Measurements from ENCODE around the gene GID8. TPM values are rescaled to one million over a fixed set of nuclear protein-coding genes. Genes with fewer than 3 reads are reported as not detected.
"Not testable (repeated sequence)": the region's sequence is repeated elsewhere in the genome, so short reads cannot be mapped to it uniquely, and the experiment has no call there.

Gene GID8
- polyA plus RNA-seq, 3 donors: 11.5 to 12.6 (median 12.5) TPM

DNA sequence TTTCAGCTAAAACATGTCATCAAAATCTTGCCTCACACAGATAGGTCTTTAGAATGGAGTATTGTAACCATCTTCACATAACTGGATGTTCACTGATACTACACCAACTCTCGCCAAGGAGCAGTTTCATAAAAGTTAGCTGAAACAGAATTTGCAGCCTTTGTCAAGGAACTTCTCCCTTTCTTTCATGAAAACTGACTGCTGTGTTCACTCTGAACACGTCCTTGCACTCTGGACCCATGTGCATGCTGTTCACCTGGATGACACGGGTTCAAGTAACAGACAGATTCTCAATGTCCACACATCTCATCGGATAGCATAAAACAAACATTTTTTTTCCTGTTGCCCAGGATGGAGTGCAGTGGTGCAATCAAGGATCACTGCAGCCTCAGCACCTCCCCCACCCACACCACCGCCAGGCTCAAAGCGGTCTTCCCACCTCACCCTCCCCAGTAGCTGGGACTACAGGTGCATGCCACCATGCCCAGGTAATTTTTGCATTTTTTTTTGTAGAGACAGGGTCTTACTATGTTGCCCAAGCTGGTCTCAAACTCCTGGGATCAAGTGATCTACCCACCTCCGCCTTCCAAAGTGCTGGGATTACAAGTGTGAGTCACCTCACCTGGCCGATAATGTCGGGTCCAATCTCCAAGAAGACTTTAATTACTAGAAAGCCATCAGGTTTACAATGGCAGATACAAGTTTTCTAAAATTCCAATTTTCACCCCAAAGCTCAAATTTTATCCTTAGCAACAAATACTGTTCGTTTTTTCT lies 21.1 kb upstream of the GID8 start:
- no peak overlapping the region for H3K27ac ChIP-seq (ENCODE audit: low read depth, low read length)
- 71 to 78% (median 74%) methylated on average over 10 of the region's 10 CpGs for WGBS, 3 donors

DNA sequence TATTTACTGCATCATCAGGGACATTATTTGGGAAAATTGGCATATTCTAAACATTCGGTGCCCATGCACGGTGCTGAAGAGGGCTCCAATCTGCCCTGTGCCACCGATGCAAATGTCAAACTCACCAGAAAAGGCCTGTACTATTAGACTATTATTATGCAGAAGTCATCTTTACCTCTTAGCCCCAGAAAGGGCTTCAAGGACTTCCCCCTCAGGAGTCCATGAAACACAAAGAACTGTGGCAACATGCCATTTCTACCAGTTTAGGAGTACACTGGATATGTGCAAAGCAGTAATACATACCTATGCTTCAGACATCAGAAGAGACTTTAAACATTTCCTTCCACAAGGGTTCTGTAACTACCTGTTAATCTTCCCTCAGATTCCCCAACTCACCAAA lies 20.2 kb upstream of the GID8 start:
- 72 to 75% (median 74%) methylated on average over 3 of the region's 3 CpGs for WGBS, 3 donors

DNA sequence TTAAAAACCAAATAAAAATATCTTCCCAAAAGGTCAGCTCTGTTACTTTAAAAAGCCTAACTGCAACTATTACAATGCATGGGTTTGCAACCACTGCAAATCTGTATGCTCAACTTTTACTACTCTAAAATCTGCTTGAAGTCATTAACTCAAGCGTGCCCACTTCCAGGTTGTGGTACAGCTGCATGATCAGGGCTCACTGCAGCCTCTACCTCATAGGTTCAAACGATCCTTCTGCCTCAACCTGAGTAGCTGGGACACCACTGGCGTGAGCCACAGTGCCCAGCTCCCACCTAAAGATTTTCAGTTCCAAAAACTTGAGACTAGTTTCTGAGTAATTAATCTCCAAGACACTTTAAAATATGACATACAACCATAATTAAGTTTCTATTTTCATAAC lies 19.8 kb upstream of the GID8 start:
- H3K27ac ChIP-seq (ENCODE audit: low read depth, low read length): no peak overlapping the region
- WGBS, 3 donors: 44 to 60% (median 45%) methylated on average over 3 of the region's 3 CpGs

More for the DNA sequence above, 20.2 kb upstream of the GID8 start:
- no peak overlapping the region for H3K27ac ChIP-seq (ENCODE audit: low read depth, low read length)

DNA sequence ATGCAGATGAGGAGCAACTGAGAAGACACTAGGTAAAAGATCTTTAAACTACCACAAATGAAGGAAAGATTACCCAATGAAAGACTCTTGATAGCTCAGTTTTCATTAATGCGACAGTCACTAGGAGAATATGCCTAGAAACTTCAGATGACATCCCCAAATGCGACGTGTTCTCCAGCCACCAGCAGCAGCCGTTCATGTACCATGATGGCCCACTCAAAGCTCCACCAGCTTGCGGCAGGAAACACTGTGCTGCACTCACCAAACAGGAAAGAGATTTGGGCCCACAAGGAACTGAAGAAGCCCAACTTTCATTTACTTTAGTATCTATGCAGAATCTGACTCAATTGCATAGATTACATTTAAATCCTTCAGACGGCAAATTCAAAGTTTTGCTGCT lies 19.1 kb upstream of the GID8 start:
- H3K27ac ChIP-seq (ENCODE audit: low read depth, low read length): no peak overlapping the region
- whole genome bisulfite sequencing, 3 donors: 40 to 75% (median 47%) methylated on average over 6 of the region's 6 CpGs

DNA sequence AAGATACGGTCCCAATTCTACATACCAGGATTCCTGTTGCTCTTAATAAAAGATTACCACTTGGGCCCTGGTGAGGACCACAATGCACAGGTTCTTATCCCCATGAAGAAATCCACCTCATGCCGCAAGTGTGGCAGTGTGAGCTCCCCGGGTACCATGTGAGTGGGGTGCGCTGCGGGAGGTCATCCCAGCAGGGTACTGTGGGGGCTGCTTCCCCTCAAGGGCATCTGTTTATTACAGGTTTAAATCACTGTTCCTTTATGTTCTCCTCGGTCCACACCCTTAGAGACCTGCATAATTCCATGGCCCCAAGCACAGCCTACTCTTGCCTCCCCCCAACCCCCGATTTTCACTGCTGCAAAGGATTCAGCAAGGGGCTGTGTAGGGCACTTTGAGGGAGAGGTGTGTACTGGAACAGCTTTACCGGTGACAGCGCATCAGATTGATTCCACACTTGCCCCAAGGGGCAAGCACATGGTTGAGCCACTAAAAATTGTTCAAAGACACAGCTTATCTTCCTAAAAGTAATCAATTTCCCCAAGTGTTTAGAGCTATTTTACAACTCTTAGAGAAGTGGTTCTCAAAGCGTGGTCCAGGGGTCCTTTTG lies 17.8 kb upstream of the GID8 start:
- WGBS, 3 donors: 69 to 79% (median 76%) methylated on average over 10 of the region's 10 CpGs

DNA sequence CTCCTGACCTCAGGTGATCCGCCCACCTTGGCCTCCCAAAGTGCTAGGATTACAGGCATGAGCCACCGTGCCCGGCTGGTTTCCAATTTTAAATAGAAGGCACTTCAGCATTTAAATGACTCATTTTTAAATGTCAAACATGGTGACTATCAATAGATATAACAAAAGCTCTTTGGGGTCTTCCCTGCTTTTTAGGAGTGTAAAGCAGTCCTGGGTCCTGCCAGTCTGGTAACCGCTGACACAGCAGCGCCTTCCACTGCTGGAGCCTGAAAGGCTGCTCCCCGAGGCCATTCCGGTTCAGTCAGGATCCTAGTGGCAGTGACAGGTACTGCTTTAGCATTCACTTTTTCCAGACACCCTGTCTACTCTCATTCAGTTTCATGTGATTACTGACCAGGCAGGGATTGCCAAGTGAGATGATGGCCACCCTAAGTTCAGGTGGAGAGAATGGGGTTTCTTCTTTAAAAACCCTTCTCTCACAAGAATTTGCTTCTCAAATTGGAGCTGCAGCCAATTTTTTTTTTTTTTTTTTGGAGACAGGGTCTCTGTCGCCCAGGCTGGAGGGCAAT lies 16.7 kb upstream of the GID8 start:
- 36 to 56% (median 47%) methylated on average over 8 of the region's 8 CpGs for WGBS, 3 donors
- no peak overlapping the region for H3K27ac ChIP-seq (ENCODE audit: low read depth, low read length)

More for the DNA sequence above, 17.8 kb upstream of the GID8 start:
- H3K27ac ChIP-seq (ENCODE audit: low read depth, low read length): peak overlapping the region; percentile 57

DNA sequence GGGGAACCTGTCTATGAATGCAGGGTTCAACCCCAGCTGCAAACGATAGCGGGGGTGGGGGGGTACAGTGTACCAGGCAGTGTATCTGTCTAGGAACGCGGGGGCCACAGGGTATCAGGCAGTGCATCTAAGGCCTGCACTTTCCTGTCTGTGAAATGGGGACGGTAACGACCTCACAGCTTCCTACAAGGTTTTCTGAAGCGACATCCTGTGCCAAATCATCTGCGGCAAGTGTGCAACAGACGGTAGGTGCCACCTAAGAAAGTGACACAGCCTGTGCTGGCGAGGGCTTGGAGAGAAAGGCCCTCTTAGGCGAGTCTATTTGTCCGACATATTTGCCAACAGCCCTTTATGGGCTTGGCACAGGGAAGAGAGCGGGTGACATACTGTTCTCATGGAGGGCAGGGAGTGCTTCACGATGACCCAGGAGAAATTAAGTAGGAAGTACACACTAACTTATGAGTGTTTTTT lies 15.5 kb upstream of the GID8 start:
- no peak overlapping the region for H3K27ac ChIP-seq (ENCODE audit: low read depth, low read length)
- WGBS, 3 donors: 63 to 75% (median 73%) methylated on average over 14 of the region's 14 CpGs

DNA sequence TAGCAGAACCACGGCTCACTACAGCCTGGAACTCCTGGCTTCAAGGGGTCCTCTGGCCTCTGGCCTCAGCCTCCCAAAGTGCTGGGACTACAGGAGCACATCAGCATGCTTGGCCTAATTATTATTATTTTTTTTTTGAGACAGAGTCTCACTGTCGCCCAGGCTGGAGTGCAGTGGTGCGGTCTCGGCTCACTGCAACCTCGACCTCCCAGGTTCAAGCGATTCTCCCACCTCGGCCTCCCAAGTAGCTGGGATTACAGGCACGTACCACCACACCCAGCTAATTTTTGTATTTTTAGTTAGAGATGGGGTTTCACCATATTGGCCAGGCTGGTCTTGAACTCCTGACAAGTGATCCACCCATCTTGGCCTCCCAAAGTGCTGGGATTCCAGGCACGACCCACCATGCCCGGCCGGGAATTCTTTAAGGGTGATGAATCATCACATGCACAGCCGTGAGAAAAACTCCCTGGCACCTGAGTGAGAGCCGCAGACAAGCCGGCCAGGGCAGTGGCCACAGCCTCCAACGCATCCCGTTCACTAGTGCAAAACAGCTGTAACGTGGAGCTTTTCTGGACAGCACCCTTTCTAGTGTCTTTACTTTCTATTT lies 14.8 kb upstream of the GID8 start:
- H3K27ac ChIP-seq (ENCODE audit: low read depth, low read length): not testable (repeated sequence)
- WGBS, 3 donors: 50 to 63% (median 60%) methylated on average over 17 of the region's 17 CpGs

DNA sequence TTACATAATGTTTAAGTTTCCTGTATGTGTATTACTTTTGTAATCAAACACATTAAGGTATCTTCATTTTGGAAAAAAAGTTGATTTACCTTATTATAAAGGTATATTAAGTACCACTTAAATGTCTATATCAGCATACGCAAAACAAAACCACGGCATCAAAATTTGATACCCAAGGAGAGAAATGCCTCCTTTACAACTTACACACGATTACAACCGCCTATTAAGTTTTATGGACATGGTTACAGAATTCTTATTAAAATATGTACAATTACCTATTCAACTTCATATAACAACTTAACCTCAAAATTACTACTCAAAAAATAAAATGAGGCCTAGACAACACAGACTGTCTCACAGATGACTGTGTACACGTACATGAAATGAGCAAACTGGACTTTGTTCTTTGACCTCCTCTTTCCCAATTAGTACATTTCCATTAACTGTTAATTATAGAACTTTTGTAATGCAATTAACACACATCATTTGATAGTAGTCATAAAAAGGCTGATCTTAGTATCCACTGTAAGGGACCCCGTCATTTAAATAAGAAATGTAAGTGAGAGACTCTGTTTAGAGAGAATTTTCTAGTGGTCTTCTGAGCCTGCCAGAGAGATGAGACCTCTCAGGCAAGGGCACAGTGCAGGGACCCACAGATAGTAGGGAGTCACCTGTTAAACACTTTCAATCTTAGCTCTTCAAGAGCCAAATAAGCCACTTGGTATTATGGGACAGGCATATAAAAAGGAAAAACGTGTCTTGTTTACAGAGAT lies 14.1 kb upstream of the GID8 start:
- 32 to 59% (median 56%) methylated on average over 7 of the region's 7 CpGs for WGBS, 3 donors
- H3K27ac ChIP-seq (ENCODE audit: low read depth, low read length): no peak overlapping the region

DNA sequence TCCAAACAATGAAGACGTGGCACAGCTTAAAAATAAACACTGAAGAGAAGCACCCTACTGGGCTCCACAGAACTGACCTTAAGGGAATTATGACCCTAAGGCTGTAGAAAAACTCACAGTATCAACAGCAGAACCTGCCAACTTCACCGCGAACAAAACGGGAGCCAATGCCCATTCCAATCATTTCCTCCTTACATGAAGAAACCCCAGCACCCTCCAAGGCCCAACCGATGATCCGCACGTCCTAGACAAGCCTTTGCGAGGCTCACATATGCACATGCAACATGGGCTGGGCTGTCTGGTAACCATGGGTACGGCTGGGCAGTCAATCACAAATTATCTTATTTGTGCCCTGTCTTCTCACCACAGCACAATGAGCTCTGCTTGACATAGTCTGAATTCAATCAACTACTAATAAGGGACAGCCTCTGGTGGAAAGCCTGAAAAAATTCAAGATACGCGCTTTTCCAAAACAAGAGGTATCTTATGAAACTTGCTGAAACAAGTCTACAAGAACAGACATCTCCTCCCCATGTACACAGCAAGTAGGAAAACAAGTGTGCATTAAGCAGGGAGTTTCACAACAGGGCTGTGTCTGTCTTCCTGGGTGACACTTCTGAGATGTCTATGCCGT lies 13.4 kb upstream of the GID8 start:
- WGBS, 3 donors: 15 to 36% (median 32%) methylated on average over 12 of the region's 12 CpGs
- no peak overlapping the region for H3K27ac ChIP-seq (ENCODE audit: low read depth, low read length)

DNA sequence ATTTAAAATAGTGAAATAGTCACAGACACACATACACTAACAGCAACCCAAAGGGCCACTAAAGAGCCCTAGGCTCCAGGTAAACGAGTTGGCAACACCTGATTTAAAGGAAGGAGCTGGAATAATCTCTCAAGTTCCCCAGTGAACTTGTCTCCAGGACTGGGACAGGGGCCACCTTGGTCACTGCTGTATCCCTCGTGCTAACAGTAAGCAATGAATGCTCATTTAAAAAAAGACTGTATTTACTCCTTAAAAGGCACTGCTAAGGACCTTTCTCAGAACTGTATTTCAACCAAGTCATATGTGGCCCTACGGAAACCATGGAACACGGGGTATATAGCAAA lies 12.9 kb upstream of the GID8 start:
- 1 to 4% (median 2%) methylated on average over 4 of the region's 4 CpGs for WGBS, 3 donors
- peak overlapping the region; percentile 29 for H3K27ac ChIP-seq (ENCODE audit: low read depth, low read length)

DNA sequence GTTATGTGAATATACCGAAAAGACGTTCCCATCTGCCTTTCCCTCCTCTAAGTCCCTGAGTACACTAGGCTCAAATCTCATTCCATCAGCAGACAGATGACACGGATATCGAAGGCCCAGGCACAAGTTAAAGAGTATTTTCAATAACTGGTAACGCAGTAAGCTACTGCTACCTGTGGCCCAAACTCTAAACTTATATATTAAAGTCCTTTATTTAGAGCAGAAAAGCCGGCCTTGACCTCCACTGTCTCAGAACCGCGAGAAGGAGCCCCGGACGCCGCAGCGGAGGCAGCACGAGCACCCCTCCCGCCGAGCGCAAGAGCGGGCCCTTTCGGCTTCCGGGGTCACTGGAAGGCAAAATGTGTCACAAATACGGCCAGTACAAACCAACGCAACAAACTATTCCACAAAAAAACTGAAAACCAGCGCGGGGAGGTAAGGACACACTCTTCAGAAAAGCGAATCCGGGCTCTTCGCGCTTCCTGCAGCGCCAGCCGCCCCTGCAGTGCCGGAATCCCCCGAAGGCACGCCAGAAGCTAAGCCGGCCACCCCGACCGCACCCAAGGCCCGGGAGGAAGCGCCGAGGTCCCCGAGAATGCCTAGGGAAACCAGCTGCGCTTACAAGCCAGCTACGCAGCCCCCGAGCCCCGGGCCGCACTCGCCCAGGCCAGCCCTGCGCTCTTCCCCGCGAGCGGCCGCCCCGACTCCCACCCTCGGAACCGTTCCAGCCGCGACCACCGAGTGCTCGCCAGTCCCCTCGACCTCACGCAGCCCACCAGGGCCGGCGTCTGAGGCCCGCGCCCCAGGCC lies 12.3 kb upstream of the GID8 start:
- H3K27ac ChIP-seq (ENCODE audit: low read depth, low read length): peak overlapping the region; percentile 91
- 0% methylated on average over 61 to 63 of the region's 63 CpGs for WGBS, 3 donors

DNA sequence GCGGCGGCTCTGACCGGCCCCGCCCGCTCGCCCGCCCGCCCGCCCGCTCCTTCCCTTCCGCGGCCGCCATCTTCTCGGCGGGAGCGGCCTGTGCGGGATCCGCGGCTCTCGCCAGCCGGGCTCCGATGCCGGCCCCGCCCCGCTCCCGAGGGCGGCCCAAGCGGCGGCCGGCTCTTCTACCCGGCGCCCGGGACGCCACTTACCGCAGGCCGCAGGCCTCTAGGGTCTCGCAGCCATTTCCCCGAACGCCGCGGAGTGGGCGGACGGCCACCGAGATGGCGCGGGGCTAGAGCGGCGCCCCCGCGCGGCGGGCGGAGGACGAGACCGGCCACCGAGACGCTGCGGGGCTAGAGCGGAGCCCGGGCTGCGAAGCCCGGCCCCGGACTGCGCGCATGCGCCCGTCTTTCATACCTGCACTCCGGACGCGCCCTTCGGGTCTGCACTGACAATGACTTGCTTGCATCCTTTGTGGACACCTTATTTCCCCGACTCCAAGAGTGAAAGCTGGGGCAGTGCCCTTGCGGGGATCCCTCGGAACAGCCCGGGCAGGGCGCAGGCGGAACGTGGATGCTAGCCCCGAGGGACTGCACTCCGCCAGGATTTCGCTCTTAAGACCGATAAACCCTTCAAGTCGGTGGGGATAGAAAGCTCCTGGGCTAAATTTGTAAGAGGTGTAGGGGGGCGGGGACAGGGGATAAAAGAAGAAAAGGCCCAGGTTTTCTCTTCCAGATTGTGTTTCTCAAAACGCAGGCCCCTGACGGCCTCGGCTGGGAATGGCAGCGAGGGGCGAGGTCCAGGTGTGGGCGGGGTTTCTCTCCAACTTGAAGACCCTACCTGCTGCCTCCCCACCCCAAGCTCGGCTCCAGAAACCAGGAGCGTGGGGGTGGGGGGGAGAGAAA lies 11.5 kb upstream of the GID8 start, which contains the start of gene DIDO1:
Gene DIDO1 (minus strand): TSS at position 277 of the 899 bp plus-strand sequence.
- peak within 1 kb of the TSS; percentile 91 for H3K27ac ChIP-seq (ENCODE audit: low read depth, low read length)
- 1 to 2% (median 2%) methylated on average over 62 to 92 of the region's 92 CpGs for WGBS, 3 donors

DNA sequence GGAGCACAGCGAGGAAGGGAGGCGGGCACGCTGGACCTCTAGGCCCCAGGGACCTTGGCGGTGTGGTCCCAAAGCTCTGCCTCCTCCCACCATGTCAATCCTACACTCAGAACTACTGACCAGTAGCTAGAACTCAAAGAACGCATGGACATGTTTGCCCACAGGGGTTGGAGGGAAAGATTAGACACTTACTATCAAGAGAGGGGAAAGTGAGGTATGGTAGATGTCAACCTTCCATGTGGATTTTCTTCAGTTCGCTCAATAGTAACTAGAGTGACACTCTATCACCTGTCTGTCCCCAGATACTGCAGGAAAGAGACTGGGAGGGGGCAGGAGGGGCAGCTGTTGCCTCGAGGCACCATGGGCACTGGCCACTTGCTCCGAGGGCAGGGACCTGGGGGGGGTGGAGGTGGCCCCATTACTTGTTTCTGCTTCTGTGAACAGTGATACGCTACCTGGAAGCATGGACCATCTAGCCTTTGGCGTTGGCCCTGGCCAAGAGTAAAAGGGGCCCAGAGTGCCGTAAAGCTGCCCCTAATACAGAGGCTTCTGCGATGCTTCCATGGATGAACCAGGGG lies 10.7 kb upstream of the GID8 start:
- WGBS, 3 donors: 62 to 87% (median 78%) methylated on average over 12 of the region's 12 CpGs

DNA sequence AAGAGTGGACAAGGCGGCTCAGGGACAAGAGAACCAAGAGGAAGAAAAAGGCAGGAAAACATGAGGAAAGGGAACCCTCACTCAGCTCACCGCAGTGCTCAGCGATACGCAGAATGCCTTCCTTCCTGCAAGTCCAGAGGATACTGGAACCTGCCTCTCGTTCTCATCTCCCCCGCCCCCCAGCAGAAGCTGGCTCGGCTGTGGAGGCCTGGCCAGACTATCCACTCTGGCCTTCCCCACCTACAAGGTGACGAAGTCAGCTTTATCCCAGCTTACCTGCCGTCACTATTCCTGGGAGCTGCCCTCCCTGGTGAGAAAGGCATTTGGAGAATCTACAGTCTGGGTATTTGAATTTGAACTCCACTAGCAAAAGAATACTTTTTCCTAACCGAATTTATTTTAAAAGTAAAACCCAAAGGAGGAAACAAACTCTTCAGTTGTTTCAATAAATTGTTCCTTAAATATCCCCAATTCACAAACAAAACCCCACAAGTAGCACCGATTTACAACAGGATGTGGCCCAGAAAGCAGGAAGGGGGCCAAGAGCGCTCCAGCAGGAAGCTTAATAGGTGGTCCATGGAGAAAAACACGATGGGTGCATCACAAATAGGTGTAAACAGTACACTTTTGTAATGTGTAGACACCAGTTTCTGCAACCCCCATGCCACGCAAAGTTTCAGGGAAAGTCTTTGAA lies 9.6 kb upstream of the GID8 start:
- WGBS, 3 donors: 34 to 41% (median 35%) methylated on average over 14 of the region's 14 CpGs

More for the DNA sequence above, 10.7 kb upstream of the GID8 start:
- no peak overlapping the region for H3K27ac ChIP-seq (ENCODE audit: low read depth, low read length)

More for the DNA sequence above, 9.6 kb upstream of the GID8 start:
- no peak overlapping the region for H3K27ac ChIP-seq (ENCODE audit: low read depth, low read length)
